H1 (cell line): Measurements from ENCODE around the gene SYNJ2BP. TPM values are rescaled to one million over a fixed set of nuclear protein-coding genes. Genes with fewer than 3 reads are reported as not detected.
"Not testable (repeated sequence)": the region's sequence is repeated elsewhere in the genome, so short reads cannot be mapped to it uniquely, and the experiment has no call there.

Source experiments
- CTCF ChIA-PET: fragments of 300-600 bp; sonication (Branson Sonifier 250); formaldehyde crosslinking; loops from one replicate; lab custom pipeline; 2021; ENCODE audit not compliant: partially characterized antibody; lab: Charles Lee
- POLR2A ChIA-PET: fragments of 300-600 bp; sonication (Branson Sonifier 250); formaldehyde crosslinking; loops from one replicate; lab custom pipeline; 2021; ENCODE audit warnings: inconsistent platforms; ENCODE audit not compliant: partially characterized antibody; lab: Charles Lee
- DNase-seq, 2 experiments: peaks; one replicate each; pipeline versions ENCODE4 v3.0.0 to v3.0.0-alpha.2; 2010 to 2022; ENCODE audit warnings: low spot score in 2 of 2, low read depth in 1 of 2, mixed read lengths in 1 of 2
- FAIRE-seq: peaks from 2 replicates; lab custom pipeline; 2011; peaks lifted over from hg19 to GRCh38; lab: Jason Lieb, UNC
- H2AFZ ChIP-seq: 2 replicates; pipeline ENCODE4 v1.8.1; 2012; ENCODE audit warnings: low read length, inconsistent platforms
- H2AK5ac ChIP-seq: 2 replicates; pipeline ENCODE4 v1.6.1; 2013; ENCODE audit warnings: low read depth, low read length
- H2BK120ac ChIP-seq: replicated peaks from 2 replicates; pipeline ENCODE3; 2013; ENCODE audit warnings: low read depth, low read length, inconsistent platforms
- H2BK12ac ChIP-seq: 2 replicates; pipeline ENCODE4 v1.6.1; 2013; ENCODE audit warnings: low read depth, low read length
- H2BK15ac ChIP-seq: 2 replicates; pipeline ENCODE4 v1.6.1; 2013; ENCODE audit warnings: low read length
- H2BK20ac ChIP-seq: 2 replicates; pipeline ENCODE4 v1.6.1; 2013; ENCODE audit warnings: low read length
- H2BK5ac ChIP-seq: 2 replicates; pipeline ENCODE4 v1.6.1; 2013; ENCODE audit warnings: low read depth, low read length
- H3K14ac ChIP-seq: 2 replicates; pipeline ENCODE4 v1.6.1; 2013; ENCODE audit warnings: inconsistent platforms; ENCODE audit not compliant: insufficient read length
- H3K18ac ChIP-seq: 2 replicates; pipeline ENCODE4 v1.6.1; 2013; ENCODE audit warnings: low read length; ENCODE audit errors: extremely low read depth
- H3K23ac ChIP-seq: 2 replicates; pipeline ENCODE4 v1.6.1; 2013; ENCODE audit warnings: inconsistent platforms; ENCODE audit not compliant: insufficient read length
- H3K23me2 ChIP-seq: 2 replicates; pipeline ENCODE4 v1.6.1; 2013; ENCODE audit warnings: low read depth, low read length
- H3K27ac ChIP-seq: 2 replicates; pipeline ENCODE4 v1.6.1; 2011; ENCODE audit warnings: low read depth, low read length, inconsistent platforms
- H3K27me3 ChIP-seq, 4 experiments: replicated peaks in 1 of 4; 1 replicate in 1 of 4; 2 replicates in 3 of 4; pipeline versions ENCODE4 v1.6.1 to v1.8.1; 2011 to 2013; ENCODE audit warnings: low read length in 3 of 4, mild to moderate bottlenecking in 3 of 4, inconsistent platforms in 2 of 4, mixed read lengths in 2 of 4, moderate library complexity in 1 of 4; ENCODE audit not compliant: control insufficient read depth in 3 of 4, insufficient read depth in 3 of 4; ENCODE audit errors: extremely low read depth in 1 of 4
- H3K36me3 ChIP-seq, 4 experiments: 2 replicates each; pipeline versions ENCODE4 v1.6.1 to v1.8.1; 2011 to 2013; ENCODE audit warnings: mild to moderate bottlenecking in 4 of 4, low read length in 3 of 4, moderate library complexity in 2 of 4, control low read depth in 1 of 4, inconsistent platforms in 1 of 4; ENCODE audit not compliant: insufficient read depth in 4 of 4, control insufficient read depth in 2 of 4
- H3K4ac ChIP-seq: replicated peaks from 2 replicates; pipeline ENCODE3; 2013; ENCODE audit warnings: low read length, low read depth, mixed read lengths, inconsistent platforms; ENCODE audit not compliant: insufficient read length
- H3K4me1 ChIP-seq, 4 experiments: replicated peaks in 1 of 4; 1 replicate in 1 of 4; 2 replicates in 3 of 4; pipeline versions ENCODE4 v1.6.1 to v1.8.1; 2011 to 2013; ENCODE audit warnings: low read length in 3 of 4, inconsistent platforms in 2 of 4, mixed read lengths in 1 of 4; ENCODE audit not compliant: insufficient read depth in 4 of 4, control insufficient read depth in 3 of 4
- H3K4me2 ChIP-seq, 2 experiments: 2 replicates each; pipeline versions ENCODE4 v1.6.1 to v1.8.1; 2011 to 2013; ENCODE audit warnings: low read depth in 2 of 2, low read length in 2 of 2, control low read depth in 1 of 2, inconsistent platforms in 1 of 2, mild to moderate bottlenecking in 1 of 2; ENCODE audit not compliant: insufficient read depth in 1 of 2
- H3K4me3 ChIP-seq, 4 experiments: fragments of 200-600, 300-600 bp in 1 of 4; sonication (generic), shearing (Covaris generic), sonication (Bioruptor Twin) in 1 of 4; 2 replicates each; pipeline versions ENCODE4 v1.5.1 to v1.8.1; 2011 to 2016; ENCODE audit warnings: low read length in 4 of 4, low read depth in 3 of 4, control low read depth in 2 of 4, inconsistent platforms in 2 of 4, mild to moderate bottlenecking in 2 of 4, mixed read lengths in 1 of 4, moderate library complexity in 1 of 4; ENCODE audit not compliant: insufficient read depth in 2 of 4; ENCODE audit errors: extremely low read depth in 1 of 4
- H3K56ac ChIP-seq: replicated peaks from 2 replicates; pipeline ENCODE3; 2013; ENCODE audit warnings: low read depth, mild to moderate bottlenecking, mixed read lengths, low read length, inconsistent platforms; ENCODE audit not compliant: insufficient read length
- H3K79me1 ChIP-seq: 2 replicates; pipeline ENCODE4 v1.6.1; 2013; ENCODE audit warnings: low read depth, low read length, control low read depth
- H3K79me2 ChIP-seq, 2 experiments: 2 replicates each; pipeline versions ENCODE4 v1.6.1 to v1.8.1; 2012 to 2013; ENCODE audit warnings: low read length in 2 of 2, mild to moderate bottlenecking in 2 of 2, inconsistent platforms in 1 of 2; ENCODE audit not compliant: insufficient read depth in 2 of 2, control insufficient read depth in 1 of 2
- H3K9ac ChIP-seq, 4 experiments: replicated peaks in 1 of 4; 1 replicate in 1 of 4; 2 replicates in 3 of 4; pipeline versions ENCODE4 v1.6.1 to v1.8.1; 2011 to 2013; ENCODE audit warnings: low read depth in 3 of 4, low read length in 3 of 4, control low read depth in 2 of 4, mild to moderate bottlenecking in 2 of 4, moderate library complexity in 2 of 4, inconsistent platforms in 1 of 4; ENCODE audit errors: extremely low read depth in 1 of 4
- H3K9me3 ChIP-seq, 2 experiments: 2 replicates each; pipeline versions ENCODE4 v1.6.1 to v1.8.1; 2012 to 2013; ENCODE audit warnings: mild to moderate bottlenecking in 2 of 2, moderate library complexity in 2 of 2, control low read depth in 1 of 2, inconsistent platforms in 1 of 2, low read depth in 1 of 2, low read length in 1 of 2, mixed read lengths in 1 of 2; ENCODE audit not compliant: insufficient read depth in 2 of 2
- H4K20me1 ChIP-seq, 2 experiments: replicated peaks in 1 of 2; 2 replicates each; pipeline versions ENCODE3 to v1.8.1; 2011 to 2013; ENCODE audit warnings: inconsistent platforms in 2 of 2, low read length in 2 of 2, mild to moderate bottlenecking in 1 of 2; ENCODE audit not compliant: insufficient read depth in 2 of 2, control insufficient read depth in 1 of 2
- H4K5ac ChIP-seq: 2 replicates; pipeline ENCODE4 v1.6.1; 2013; ENCODE audit warnings: low read length, low read depth, mixed read lengths, inconsistent platforms; ENCODE audit not compliant: insufficient read length
- H4K8ac ChIP-seq: 2 replicates; pipeline ENCODE4 v1.8.0; 2013; ENCODE audit warnings: mild to moderate bottlenecking, moderate library complexity, low read length, inconsistent platforms; ENCODE audit not compliant: insufficient read depth; ENCODE audit errors: extremely low read depth
- H4K91ac ChIP-seq: replicated peaks from 2 replicates; pipeline ENCODE3; 2013; ENCODE audit warnings: low read length, mixed read lengths, inconsistent platforms; ENCODE audit not compliant: insufficient read length
- CTCF ChIP-seq, 3 experiments: IDR thresholded peaks; 1 replicate in 2 of 3; 2 replicates in 1 of 3; pipeline versions ENCODE4 v1.5.1 to v1.6.1; 2011; ENCODE audit warnings: low read length in 3 of 3, mild to moderate bottlenecking in 3 of 3, inconsistent platforms in 2 of 3, low read depth in 1 of 3, moderate library complexity in 1 of 3; ENCODE audit not compliant: insufficient read depth in 1 of 3; ENCODE audit errors: control extremely low read depth in 1 of 3
- RAD21 ChIP-seq, 2 experiments: IDR thresholded peaks in 1 of 2; conservative IDR thresholded peaks in 1 of 2; 2 replicates each; pipeline ENCODE4 v1.6.1; 2011; ENCODE audit warnings: low read depth in 2 of 2, low read length in 2 of 2, improper control_type of control experiment in 1 of 2, inconsistent platforms in 1 of 2, mild to moderate bottlenecking in 1 of 2, moderate library complexity in 1 of 2
- SRF ChIP-seq: IDR thresholded peaks from 2 replicates; pipeline ENCODE4 v1.6.1; 2011; ENCODE audit warnings: mild to moderate bottlenecking, low read depth, low read length, moderate library complexity
- WGBS, 2 experiments: shearing (Covaris generic) in 1 of 2; methylation state at CpG; one replicate each; pipeline versions ENCODE4 v1.1.6 to v1.1.7; 2013 to 2015; ENCODE audit warnings: low lambda C conversion rate in 2 of 2, mixed read lengths in 2 of 2, inconsistent platforms in 1 of 2, low coverage in 1 of 2, missing lambda C conversion rate in 1 of 2; ENCODE audit not compliant: insufficient replicate concordance in 2 of 2, insufficient coverage in 1 of 2, insufficient read length in 1 of 2; ENCODE audit errors: extremely low coverage in 1 of 2, missing lambda C conversion rate in 1 of 2; 5-methylcytosine and 5-hydroxymethylcytosine counted together
- polyA plus RNA-seq, 7 experiments: library from polyadenylated mRNA; depleted of rRNA in 3 of 7; stranded (reverse) in 5 of 7; unstranded in 2 of 7; fragments of >200 nt in 5 of 7; fragments of 200-250 nt in 2 of 7; gene quantifications; 1 replicate in 5 of 7; 2 replicates in 1 of 7; 4 replicates in 1 of 7; pipeline versions ENCODE4 v1.2.1 to v1.2.3, GENCODE V29; 2011 to 2013; ENCODE audit warnings: missing spikeins in 2 of 7, mixed read lengths in 2 of 7
- total RNA-seq: library from RNA; stranded (reverse); fragmentation: NEBNext Ultra II Directional; extraction: Animal tissue kit (Norgen Biotek cat#: 25700); gene quantifications from 2 replicates; pipeline ENCODE4 v1.2.1, GENCODE V29; 2021

SYNJ2BP gene
- total and polyA plus RNA-seq, 2 of the 8 experiments (the other 6 are each of a cell fraction or from before 2014, with no cell fraction given) = 9.6 to 30.6 TPM

GRCh38 chr14:70403335-70403734, 13.6 kb downstream of the SYNJ2BP start:
- H2BK15ac ChIP-seq, H3K23ac ChIP-seq, H3K9me3 ChIP-seq, H3K79me1 ChIP-seq, H2BK5ac ChIP-seq, H3K56ac ChIP-seq, H3K4me3 ChIP-seq, H3K18ac ChIP-seq, H2AFZ ChIP-seq, H3K36me3 ChIP-seq, H2BK120ac ChIP-seq, H2BK12ac ChIP-seq, H3K14ac ChIP-seq, H3K9ac ChIP-seq, H4K5ac ChIP-seq, H3K4me2 ChIP-seq, H2BK20ac ChIP-seq, H4K20me1 ChIP-seq, H3K27me3 ChIP-seq, H4K8ac ChIP-seq, H3K4ac ChIP-seq, H3K27ac ChIP-seq, DNase-seq, H4K91ac ChIP-seq, H2AK5ac ChIP-seq, H3K23me2 ChIP-seq: not testable (repeated sequence)
- Histone ChIP-seq H3K79me2 (peaks cover 0 to 41% of the 10 kb centered on the region in 2 experiments; a peak in 2 of 4 replicates), H3K4me1 (peaks cover 0 to 13% (median 5%) of the 10 kb centered on the region in 4 experiments; a peak in 5 of 7 replicates)
- ChIA-PET POLR2A (interaction anchor here (1.4 to 1.8 kb wide), 2 partner anchors 12 to 164 kb away, joined by 3 to 6 read pairs; no protein-coding TSS in a partner anchor), CTCF (interaction anchor here (0.8 to 4.4 kb wide), 20 partner anchors 10 to 386 kb away, joined by 3 to 22 read pairs (median 4); partner anchors contain the start of gene COX16)
- WGBS, 2 experiments = 48% methylated on average over 4 of the region's 4 CpGs; no CpG with 5 or more reads in 1 of the 2 experiments
- TF ChIP-seq SRF (peak; percentile 32; the same call in 1 of the 2 replicates), RAD21 (IDR thresholded peaks at IDR 0.05 in 1 of 2, conservative IDR thresholded peaks at IDR 0.05 in 1 of 2; ENCODE audit: low read depth in 2 of 2, low read length in 2 of 2) (peak in 1 of 2 experiments; percentile 49; a peak in 3 of 4 replicates), CTCF (IDR thresholded peaks at IDR 0.05; ENCODE audit: control extremely low read depth in 1 of 3, insufficient read depth in 1 of 3, low read depth in 1 of 3, low read length in 3 of 3) (peak; percentile 18 to 39 (median 20); a peak in 2 of 4 replicates)
- FAIRE-seq = peak; percentile 66
